Endothelial cell (in vitro differentiated cells): Measurements from ENCODE around the gene FBXL5. TPM values are rescaled to one million over a fixed set of nuclear protein-coding genes. Genes with fewer than 3 reads are reported as not detected.

ENCODE experiments used
- DNase-seq: peaks from one replicate; pipeline ENCODE4 v3.0.0; 2021; ENCODE audit warnings: low spot score
- H3K27ac Mint-ChIP-seq: one replicate; pipeline ENCODE4 v1.8.0; 2021; ENCODE audit warnings: mixed read lengths, inconsistent platforms; ENCODE audit not compliant: unreplicated experiment
- H3K27me3 Mint-ChIP-seq: one replicate; pipeline ENCODE4 v1.8.0; 2021; ENCODE audit warnings: mild to moderate bottlenecking, moderate library complexity, mixed read lengths, inconsistent platforms; ENCODE audit not compliant: unreplicated experiment
- H3K36me3 Mint-ChIP-seq: one replicate; pipeline ENCODE4 v1.8.0; 2021; ENCODE audit warnings: mild to moderate bottlenecking, low read depth, mixed read lengths, inconsistent platforms; ENCODE audit not compliant: unreplicated experiment
- H3K4me1 Mint-ChIP-seq: one replicate; pipeline ENCODE4 v1.8.0; 2021; ENCODE audit warnings: mild to moderate bottlenecking, mixed read lengths, inconsistent platforms; ENCODE audit not compliant: unreplicated experiment
- H3K4me3 Mint-ChIP-seq: one replicate; pipeline ENCODE4 v1.8.0; 2021; ENCODE audit warnings: mild to moderate bottlenecking, mixed read lengths, inconsistent platforms; ENCODE audit not compliant: unreplicated experiment
- H3K9me3 Mint-ChIP-seq: one replicate; pipeline ENCODE4 v1.8.0; 2021; ENCODE audit warnings: mixed read lengths, inconsistent platforms; ENCODE audit not compliant: unreplicated experiment
- CTCF ChIP-seq: fragments of 200-600 bp; sonication (generic); IDR thresholded peaks from one replicate; pipeline ENCODE4 v1.5.0; 2021; ENCODE audit warnings: antibody characterized with exemption; ENCODE audit not compliant: unreplicated experiment
- total RNA-seq: library from RNA; stranded (reverse); fragmentation: NEBNext Ultra II Directional; extraction: Animal tissue kit (Norgen Biotek cat#: 25700); gene quantifications from one replicate; pipeline ENCODE4 v1.2.1, GENCODE V29; 2021; ENCODE audit not compliant: unreplicated experiment

The FBXL5 gene
- total RNA-seq, 1 donor from 2014 or later, result 60.6 TPM

DNA sequence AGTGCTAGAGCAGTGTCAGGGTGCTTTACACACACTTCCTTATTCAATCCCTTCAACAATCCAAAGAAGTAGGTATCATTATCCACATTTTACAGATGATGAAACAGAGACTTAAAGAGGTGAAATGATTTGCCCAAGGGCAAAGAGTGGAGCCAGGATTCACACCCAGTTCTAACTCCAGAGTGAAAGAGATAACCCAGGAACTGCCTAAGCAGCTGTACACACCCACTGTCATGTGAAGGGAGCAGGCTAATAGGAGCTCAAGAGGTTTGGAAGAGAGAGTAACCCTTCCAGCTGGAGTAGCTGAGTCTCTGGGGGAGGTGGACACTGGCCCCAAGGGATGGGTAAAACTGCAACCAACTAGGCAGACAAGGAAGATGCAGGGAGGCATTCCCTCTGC is 92.5 kb downstream of the FBXL5 start:
- Mint-ChIP-seq H3K4me3 (no peak overlapping the region), H3K27me3 (peaks cover 5% of the 10 kb centered on the region), H3K4me1 (peaks cover 4% of the 10 kb centered on the region), H3K9me3 (no peaks in the 10 kb centered on the region), H3K27ac (no peak overlapping the region), H3K36me3 (peaks cover 30% of the 10 kb centered on the region)
- DNase-seq, result no peak
- TF ChIP-seq CTCF, result no peak

DNA sequence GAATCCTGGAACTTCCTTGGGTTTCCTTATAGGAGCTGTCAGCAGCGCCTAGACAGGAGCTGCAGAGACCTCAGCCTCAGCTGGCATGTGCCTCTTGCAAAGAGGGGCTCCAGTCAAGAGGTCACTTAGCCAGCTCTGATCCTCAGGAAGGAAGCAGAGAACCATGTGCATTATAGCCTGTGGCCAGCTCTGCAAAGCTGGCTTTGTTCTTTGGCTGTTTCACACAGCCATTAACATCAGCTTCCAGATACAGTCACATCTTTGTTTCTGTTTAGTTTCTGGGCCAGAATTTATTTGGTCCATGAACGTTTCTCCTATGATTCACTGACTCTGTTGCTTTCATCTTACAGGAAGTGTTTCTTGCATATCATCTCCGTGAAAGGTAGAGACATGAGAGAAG is 93.0 kb downstream of the FBXL5 start:
- no peak for TF ChIP-seq CTCF
- peaks cover 6% of the 10 kb centered on the region for H3K27me3 Mint-ChIP-seq
- peaks cover 30% of the 10 kb centered on the region for H3K36me3 Mint-ChIP-seq
- H3K4me1 Mint-ChIP-seq, result peaks cover 4% of the 10 kb centered on the region
- DNase-seq, result no peak
- no peaks in the 10 kb centered on the region for H3K9me3 Mint-ChIP-seq
- H3K27ac Mint-ChIP-seq, result no peak overlapping the region
- H3K4me3 Mint-ChIP-seq, result no peak overlapping the region

- TF ChIP-seq CTCF, result no peak
- no peaks in the 10 kb centered on the region for H3K9me3 Mint-ChIP-seq
- H3K4me1 Mint-ChIP-seq, result peaks cover 4% of the 10 kb centered on the region
- peaks cover 19% of the 10 kb centered on the region for H3K36me3 Mint-ChIP-seq
- H3K27ac Mint-ChIP-seq, result no peak overlapping the region
- H3K4me3 Mint-ChIP-seq, result no peak overlapping the region
- peaks cover 3% of the 10 kb centered on the region for H3K27me3 Mint-ChIP-seq
- no peak for DNase-seq
Measured at GRCh38 chr4:15558561-15558960, 96.6 kb downstream of the FBXL5 start.

- H3K27ac Mint-ChIP-seq, result no peak overlapping the region
- TF ChIP-seq CTCF, result no peak
- H3K36me3 Mint-ChIP-seq, result peaks cover 18% of the 10 kb centered on the region
- H3K27me3 Mint-ChIP-seq, result peaks cover 3% of the 10 kb centered on the region
- no peak for DNase-seq
- no peaks in the 10 kb centered on the region for H3K9me3 Mint-ChIP-seq
- H3K4me3 Mint-ChIP-seq, result no peak overlapping the region
- peaks cover 4% of the 10 kb centered on the region for H3K4me1 Mint-ChIP-seq
Measured at GRCh38 chr4:15557786-15558550, 97.2 kb downstream of the FBXL5 start.

GRCh38 chr4:15556511-15557092 is 98.6 kb downstream of the FBXL5 start:
- H3K9me3 Mint-ChIP-seq, result no peaks in the 10 kb centered on the region
- H3K4me1 Mint-ChIP-seq, result no peaks in the 10 kb centered on the region
- no peak overlapping the region for H3K4me3 Mint-ChIP-seq
- no peak for DNase-seq
- TF ChIP-seq CTCF, result no peak
- peaks cover 3% of the 10 kb centered on the region for H3K27me3 Mint-ChIP-seq
- H3K36me3 Mint-ChIP-seq, result peaks cover 11% of the 10 kb centered on the region
- no peak overlapping the region for H3K27ac Mint-ChIP-seq
